ENCODE measurements around the gene CHST15.

Gene CHST15

GRCh38 chr10:124015991-124016390 is 77.4 kb downstream of the CHST15 start:
- no peak overlapping the region for H3K4me2 ChIP-seq (ENCODE audit: insufficient read depth, low read length)
- H3K36me3 ChIP-seq (ENCODE audit: insufficient read depth, low read length), result peaks cover 4% of the 10 kb centered on the region
- H3K9me3 ChIP-seq (ENCODE audit: insufficient read depth, low read length, severe bottlenecking), result peaks cover 16% of the 10 kb centered on the region
- DNase-seq, result no peak
- no peak overlapping the region for H2AFZ ChIP-seq (ENCODE audit: low read depth, low read length)
- H3K9ac ChIP-seq (ENCODE audit: low read depth, low read length), result no peak overlapping the region
- H3K27me3 ChIP-seq (ENCODE audit: insufficient read depth, low read length, poor library complexity), result no peaks in the 10 kb centered on the region
- no peak for ATAC-seq (ENCODE audit: insufficient read depth, low read depth)
- no peak overlapping the region for H3K4me3 ChIP-seq (ENCODE audit: low read depth in 1 of 2, low read length in 2 of 2)
- TF ChIP-seq EZH2 (IDR thresholded peaks at IDR 0.05; ENCODE audit: borderline replicate concordance, low read depth, low read length, severe bottlenecking), result no peak
- TF ChIP-seq CTCF (IDR thresholded peaks at IDR 0.05; ENCODE audit: borderline replicate concordance, extremely low read depth, low read length, poor library complexity, severe bottlenecking), result no peak
- no peaks in the 10 kb centered on the region for H4K20me1 ChIP-seq (ENCODE audit: insufficient read depth, low read length)
- no peaks in the 10 kb centered on the region for H3K4me1 ChIP-seq (ENCODE audit: insufficient read depth, low read length)
- no peak overlapping the region for H3K27ac ChIP-seq (ENCODE audit: low read length)
- no peaks in the 10 kb centered on the region for H3K79me2 ChIP-seq (ENCODE audit: insufficient read depth, low read length)

- H3K36me3 ChIP-seq (ENCODE audit: insufficient read depth, low read length), result peaks cover 4% of the 10 kb centered on the region
- H3K4me2 ChIP-seq (ENCODE audit: insufficient read depth, low read length), result no peak overlapping the region
Measured at GRCh38 chr10:124014416-124015154, 78.8 kb downstream of the CHST15 start.

GRCh38 chr10:124013916-124014315 is 79.5 kb downstream of the CHST15 start:
- Histone ChIP-seq H3K4me2 (ENCODE audit: insufficient read depth, low read length) (no peak overlapping the region), H2AFZ (ENCODE audit: low read depth, low read length) (no peak overlapping the region), H3K4me1 (ENCODE audit: insufficient read depth, low read length) (no peaks in the 10 kb centered on the region), H3K36me3 (ENCODE audit: insufficient read depth, low read length) (peaks cover 4% of the 10 kb centered on the region), H3K4me3 (ENCODE audit: low read depth in 1 of 2, low read length in 2 of 2) (no peak overlapping the region), H3K9me3 (ENCODE audit: insufficient read depth, low read length, severe bottlenecking) (peaks cover 16% of the 10 kb centered on the region), H3K27me3 (ENCODE audit: insufficient read depth, low read length, poor library complexity) (no peaks in the 10 kb centered on the region), H3K27ac (ENCODE audit: low read length) (no peak overlapping the region), H4K20me1 (ENCODE audit: insufficient read depth, low read length) (no peaks in the 10 kb centered on the region), H3K79me2 (ENCODE audit: insufficient read depth, low read length) (no peaks in the 10 kb centered on the region), H3K9ac (ENCODE audit: low read depth, low read length) (no peak overlapping the region)
- ATAC-seq (ENCODE audit: insufficient read depth, low read depth) (no peak), DNase-seq (no peak)
- TF ChIP-seq EZH2 (IDR thresholded peaks at IDR 0.05; ENCODE audit: borderline replicate concordance, low read depth, low read length, severe bottlenecking) (no peak), CTCF (IDR thresholded peaks at IDR 0.05; ENCODE audit: borderline replicate concordance, extremely low read depth, low read length, poor library complexity, severe bottlenecking) (no peak)

More at GRCh38 chr10:124014416-124015154, 78.8 kb downstream of the CHST15 start:
- Histone ChIP-seq H3K27me3 (ENCODE audit: insufficient read depth, low read length, poor library complexity) (no peaks in the 10 kb centered on the region), H3K4me1 (ENCODE audit: insufficient read depth, low read length) (no peaks in the 10 kb centered on the region), H3K27ac (ENCODE audit: low read length) (no peak overlapping the region), H3K79me2 (ENCODE audit: insufficient read depth, low read length) (no peaks in the 10 kb centered on the region), H2AFZ (ENCODE audit: low read depth, low read length) (no peak overlapping the region), H3K9ac (ENCODE audit: low read depth, low read length) (no peak overlapping the region), H3K4me3 (ENCODE audit: low read depth in 1 of 2, low read length in 2 of 2) (no peak overlapping the region), H4K20me1 (ENCODE audit: insufficient read depth, low read length) (no peaks in the 10 kb centered on the region), H3K9me3 (ENCODE audit: insufficient read depth, low read length, severe bottlenecking) (peaks cover 16% of the 10 kb centered on the region)
- DNase-seq, result no peak
- no peak for TF ChIP-seq CTCF (IDR thresholded peaks at IDR 0.05; ENCODE audit: borderline replicate concordance, extremely low read depth, low read length, poor library complexity, severe bottlenecking)
- TF ChIP-seq EZH2 (IDR thresholded peaks at IDR 0.05; ENCODE audit: borderline replicate concordance, low read depth, low read length, severe bottlenecking), result no peak
- ATAC-seq (ENCODE audit: insufficient read depth, low read depth), result no peak
